ENCODE data around the gene STAT4.

STAT4 gene

GRCh38 chr2:191015831-191016230 lies 135.0 kb downstream of the STAT4 start:
- no peak for DNase-seq (ENCODE audit: low read depth in 2 of 2)

GRCh38 chr2:191015239-191015638 lies 135.6 kb downstream of the STAT4 start:
- no peak for DNase-seq (ENCODE audit: low read depth in 2 of 2)

- no peak for DNase-seq (ENCODE audit: low read depth in 2 of 2)
These were observed 136.2 kb downstream of the STAT4 start for GRCh38 chr2:191014653-191015020.

- DNase-seq (ENCODE audit: low read depth in 2 of 2): peak; percentile 88 to 96
These were observed 136.7 kb downstream of the STAT4 start, which contains the start of gene STAT1 for GRCh38 chr2:191013932-191014652. TSS of gene STAT1 (minus strand) at chr2:191014171. CDS start at chr2:191010003, 4,168 bp downstream.

GRCh38 chr2:191013682-191013931 lies 137.2 kb downstream of the STAT4 start:
- no peak for DNase-seq (ENCODE audit: low read depth in 2 of 2)

GRCh38 chr2:191012845-191013681 lies 137.7 kb downstream of the STAT4 start:
- no peak for DNase-seq (ENCODE audit: low read depth in 2 of 2)

- DNase-seq (ENCODE audit: low read depth in 2 of 2): no peak
These were observed 138.4 kb downstream of the STAT4 start for GRCh38 chr2:191012346-191012745.

- DNase-seq (ENCODE audit: low read depth in 2 of 2): no peak
These were observed 139.6 kb downstream of the STAT4 start for GRCh38 chr2:191010887-191011885.

- DNase-seq (ENCODE audit: low read depth in 2 of 2): no peak
These were observed 141.0 kb downstream of the STAT4 start for GRCh38 chr2:191009541-191010374.

GRCh38 chr2:191008286-191008685 lies 142.5 kb downstream of the STAT4 start:
- no peak for DNase-seq (ENCODE audit: low read depth in 2 of 2)

GRCh38 chr2:191006997-191007783 lies 143.6 kb downstream of the STAT4 start:
- DNase-seq (ENCODE audit: low read depth in 2 of 2): no peak

- DNase-seq (ENCODE audit: low read depth in 2 of 2): no peak
These were observed 144.5 kb downstream of the STAT4 start for GRCh38 chr2:191006297-191006696.

GRCh38 chr2:191003405-191004309 lies 147.1 kb downstream of the STAT4 start:
- no peak for DNase-seq (ENCODE audit: low read depth in 2 of 2)

- no peak for DNase-seq (ENCODE audit: low read depth in 2 of 2)
These were observed 149.2 kb downstream of the STAT4 start for GRCh38 chr2:191001624-191002023.

GRCh38 chr2:191001032-191001431 lies 149.8 kb downstream of the STAT4 start:
- no peak for DNase-seq (ENCODE audit: low read depth in 2 of 2)

- no peak for DNase-seq (ENCODE audit: low read depth in 2 of 2)
These were observed 150.7 kb downstream of the STAT4 start for GRCh38 chr2:190999949-191000665.

- no peak for DNase-seq (ENCODE audit: low read depth in 2 of 2)
These were observed 151.7 kb downstream of the STAT4 start for GRCh38 chr2:190999058-190999457.

GRCh38 chr2:190997526-190998113 lies 153.2 kb downstream of the STAT4 start:
- no peak for DNase-seq (ENCODE audit: low read depth in 2 of 2)
